Measurements from ENCODE around the gene C4orf33. TPM values are rescaled to one million over a fixed set of nuclear protein-coding genes. Genes with fewer than 3 reads are reported as not detected.

C4orf33 gene
- total RNA-seq, 1 donor from 2014 or later: 8.5 TPM

DNA sequence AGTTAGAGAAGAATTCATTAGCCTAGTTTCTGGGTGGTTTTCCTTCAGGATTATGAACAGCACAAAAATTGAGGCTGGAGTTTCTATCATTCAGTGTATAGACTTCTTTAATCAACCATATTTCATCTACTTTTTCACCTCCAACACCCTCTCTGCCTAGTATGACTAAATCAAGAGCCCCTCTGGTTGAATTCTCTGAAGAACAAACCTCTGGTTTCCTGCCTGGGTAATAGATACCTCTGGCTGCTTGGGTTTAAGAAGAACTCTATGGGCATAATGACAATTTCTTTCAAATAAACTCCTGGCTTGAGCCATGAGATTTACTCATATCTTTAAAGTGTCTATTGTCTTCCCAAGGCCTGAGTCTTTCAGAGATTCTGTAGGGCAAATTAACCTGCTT lies 66.5 kb downstream of the C4orf33 start:
- Histone ChIP-seq H3K4me3 (ENCODE audit: low read depth, low read length) (no peak overlapping the region), H3K27me3 (ENCODE audit: control insufficient read depth, insufficient read depth, low read length) (no peaks in the 10 kb centered on the region), H3K36me3 (ENCODE audit: control insufficient read depth, insufficient read depth, low read length) (no peaks in the 10 kb centered on the region)
- DNase-seq (ENCODE audit: low read depth): no peak
- TF ChIP-seq, protein P1, sequence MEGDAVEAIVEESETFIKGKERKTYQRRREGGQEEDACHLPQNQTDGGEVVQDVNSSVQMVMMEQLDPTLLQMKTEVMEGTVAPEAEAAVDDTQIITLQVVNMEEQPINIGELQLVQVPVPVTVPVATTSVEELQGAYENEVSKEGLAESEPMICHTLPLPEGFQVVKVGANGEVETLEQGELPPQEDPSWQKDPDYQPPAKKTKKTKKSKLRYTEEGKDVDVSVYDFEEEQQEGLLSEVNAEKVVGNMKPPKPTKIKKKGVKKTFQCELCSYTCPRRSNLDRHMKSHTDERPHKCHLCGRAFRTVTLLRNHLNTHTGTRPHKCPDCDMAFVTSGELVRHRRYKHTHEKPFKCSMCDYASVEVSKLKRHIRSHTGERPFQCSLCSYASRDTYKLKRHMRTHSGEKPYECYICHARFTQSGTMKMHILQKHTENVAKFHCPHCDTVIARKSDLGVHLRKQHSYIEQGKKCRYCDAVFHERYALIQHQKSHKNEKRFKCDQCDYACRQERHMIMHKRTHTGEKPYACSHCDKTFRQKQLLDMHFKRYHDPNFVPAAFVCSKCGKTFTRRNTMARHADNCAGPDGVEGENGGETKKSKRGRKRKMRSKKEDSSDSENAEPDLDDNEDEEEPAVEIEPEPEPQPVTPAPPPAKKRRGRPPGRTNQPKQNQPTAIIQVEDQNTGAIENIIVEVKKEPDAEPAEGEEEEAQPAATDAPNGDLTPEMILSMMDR (IDR thresholded peaks at IDR 0.05; ENCODE audit: insufficient read depth, low read length, poor library complexity, severe bottlenecking): no peak

DNA sequence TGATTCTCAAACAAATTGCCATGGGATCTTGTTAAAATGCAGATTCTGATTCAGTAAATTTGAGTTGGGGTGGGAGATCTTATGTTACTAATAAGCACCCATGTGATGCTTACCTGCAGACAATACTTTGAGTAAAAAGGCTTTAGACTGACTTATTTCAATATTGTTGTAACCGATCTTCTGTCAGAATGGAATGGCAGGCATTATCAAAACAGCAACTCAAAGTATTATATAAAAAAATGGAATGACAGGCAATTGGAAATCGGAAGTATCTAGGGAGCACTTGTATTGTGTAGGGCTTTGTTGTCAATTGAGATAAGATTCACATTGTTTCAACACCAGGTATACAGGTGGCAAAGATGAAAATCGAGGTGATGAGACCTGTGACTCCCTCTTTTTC lies 67.5 kb downstream of the C4orf33 start:
- H3K27me3 ChIP-seq (ENCODE audit: control insufficient read depth, insufficient read depth, low read length): no peaks in the 10 kb centered on the region
- no peak for DNase-seq (ENCODE audit: low read depth)
- TF ChIP-seq, protein P1 (IDR thresholded peaks at IDR 0.05; ENCODE audit: insufficient read depth, low read length, poor library complexity, severe bottlenecking): no peak
- no peaks in the 10 kb centered on the region for H3K36me3 ChIP-seq (ENCODE audit: control insufficient read depth, insufficient read depth, low read length)
- no peak overlapping the region for H3K4me3 ChIP-seq (ENCODE audit: low read depth, low read length)

- TF ChIP-seq, protein P1 (IDR thresholded peaks at IDR 0.05; ENCODE audit: insufficient read depth, low read length, poor library complexity, severe bottlenecking): no peak
- no peak for DNase-seq (ENCODE audit: low read depth)
These were observed 68.3 kb downstream of the C4orf33 start for GRCh38 chr4:129164243-129164642.

More at GRCh38 chr4:129164243-129164642, 68.3 kb downstream of the C4orf33 start:
- Histone ChIP-seq H3K4me3 (ENCODE audit: low read depth, low read length) (no peak overlapping the region), H3K27me3 (ENCODE audit: control insufficient read depth, insufficient read depth, low read length) (no peaks in the 10 kb centered on the region), H3K36me3 (ENCODE audit: control insufficient read depth, insufficient read depth, low read length) (no peaks in the 10 kb centered on the region)

Other genes with a start within 250 kb of the C4orf33 start
- gene SCLT1, start 2.6 kb upstream of the C4orf33 start, total RNA-seq: 6.4 and 6.5 TPM in 2 replicates